IPS-15b (cell line): ENCODE data around the gene PXDN.

Experiments used
- H3K27me3 ChIP-seq: one replicate; pipeline ENCODE4 v1.6.1; 2013; ENCODE audit warnings: low read length; ENCODE audit not compliant: control insufficient read depth, insufficient read depth
- H3K36me3 ChIP-seq: one replicate; pipeline ENCODE4 v1.6.1; 2013; ENCODE audit warnings: low read length; ENCODE audit not compliant: control insufficient read depth, insufficient read depth
- H3K4me1 ChIP-seq: one replicate; pipeline ENCODE4 v1.6.1; 2013; ENCODE audit warnings: mild to moderate bottlenecking, low read length; ENCODE audit not compliant: control insufficient read depth, insufficient read depth
- H3K4me3 ChIP-seq: one replicate; pipeline ENCODE4 v1.5.1; 2013; ENCODE audit warnings: low read depth, low read length
- H3K9ac ChIP-seq: one replicate; pipeline ENCODE4 v1.6.1; 2013; ENCODE audit warnings: low read depth, mild to moderate bottlenecking, low read length
- H3K9me3 ChIP-seq: one replicate; pipeline ENCODE4 v1.6.1; 2013; ENCODE audit warnings: mild to moderate bottlenecking, low read length; ENCODE audit not compliant: control insufficient read depth, insufficient read depth

The PXDN gene

GRCh38 chr2:1605102-1606045 lies 138.9 kb downstream of the PXDN start:
- Histone ChIP-seq H3K36me3 (no peaks in the 10 kb centered on the region), H3K9me3 (no peaks in the 10 kb centered on the region), H3K4me3 (no peak overlapping the region), H3K27me3 (no peaks in the 10 kb centered on the region), H3K4me1 (no peaks in the 10 kb centered on the region), H3K9ac (no peak overlapping the region)

- no peaks in the 10 kb centered on the region for H3K36me3 ChIP-seq
- no peaks in the 10 kb centered on the region for H3K9me3 ChIP-seq
- no peak overlapping the region for H3K4me3 ChIP-seq
- no peaks in the 10 kb centered on the region for H3K4me1 ChIP-seq
- no peak overlapping the region for H3K9ac ChIP-seq
- no peaks in the 10 kb centered on the region for H3K27me3 ChIP-seq
These were observed 140.8 kb downstream of the PXDN start for GRCh38 chr2:1603521-1603920.

GRCh38 chr2:1603059-1603458 lies 141.3 kb downstream of the PXDN start:
- H3K9me3 ChIP-seq: no peaks in the 10 kb centered on the region
- H3K4me3 ChIP-seq: no peak overlapping the region
- H3K36me3 ChIP-seq: no peaks in the 10 kb centered on the region
- H3K4me1 ChIP-seq: no peaks in the 10 kb centered on the region
- H3K9ac ChIP-seq: no peak overlapping the region
- H3K27me3 ChIP-seq: no peaks in the 10 kb centered on the region

GRCh38 chr2:1602278-1603010 lies 141.9 kb downstream of the PXDN start:
- Histone ChIP-seq H3K4me1 (no peaks in the 10 kb centered on the region), H3K9ac (no peak overlapping the region), H3K9me3 (no peaks in the 10 kb centered on the region)

GRCh38 chr2:1601471-1602277 lies 142.6 kb downstream of the PXDN start:
- Histone ChIP-seq H3K36me3 (no peaks in the 10 kb centered on the region), H3K27me3 (no peaks in the 10 kb centered on the region), H3K4me1 (no peaks in the 10 kb centered on the region), H3K9me3 (no peaks in the 10 kb centered on the region), H3K9ac (no peak overlapping the region), H3K4me3 (no peak overlapping the region)

More at GRCh38 chr2:1602278-1603010, 141.9 kb downstream of the PXDN start:
- Histone ChIP-seq H3K36me3 (no peaks in the 10 kb centered on the region), H3K4me3 (no peak overlapping the region), H3K27me3 (no peaks in the 10 kb centered on the region)

- no peak overlapping the region for H3K4me3 ChIP-seq
- no peaks in the 10 kb centered on the region for H3K36me3 ChIP-seq
- H3K27me3 ChIP-seq: no peaks in the 10 kb centered on the region
- H3K9ac ChIP-seq: no peak overlapping the region
- no peaks in the 10 kb centered on the region for H3K4me1 ChIP-seq
- no peaks in the 10 kb centered on the region for H3K9me3 ChIP-seq
These were observed 143.3 kb downstream of the PXDN start for GRCh38 chr2:1601067-1601412.

GRCh38 chr2:1600191-1601066 lies 143.9 kb downstream of the PXDN start:
- Histone ChIP-seq H3K9me3 (no peaks in the 10 kb centered on the region), H3K9ac (no peak overlapping the region), H3K27me3 (no peaks in the 10 kb centered on the region), H3K4me3 (no peak overlapping the region), H3K4me1 (no peaks in the 10 kb centered on the region), H3K36me3 (no peaks in the 10 kb centered on the region)

- no peaks in the 10 kb centered on the region for H3K27me3 ChIP-seq
- no peaks in the 10 kb centered on the region for H3K9me3 ChIP-seq
These were observed 144.8 kb downstream of the PXDN start for GRCh38 chr2:1599301-1600085.

GRCh38 chr2:1598800-1599199 lies 145.5 kb downstream of the PXDN start:
- H3K9me3 ChIP-seq: no peaks in the 10 kb centered on the region
- no peak overlapping the region for H3K9ac ChIP-seq
- no peak overlapping the region for H3K4me3 ChIP-seq
- no peaks in the 10 kb centered on the region for H3K4me1 ChIP-seq
- H3K27me3 ChIP-seq: no peaks in the 10 kb centered on the region
- H3K36me3 ChIP-seq: no peaks in the 10 kb centered on the region

More at GRCh38 chr2:1599301-1600085, 144.8 kb downstream of the PXDN start:
- Histone ChIP-seq H3K4me1 (no peaks in the 10 kb centered on the region), H3K36me3 (no peaks in the 10 kb centered on the region), H3K9ac (no peak overlapping the region), H3K4me3 (no peak overlapping the region)

GRCh38 chr2:1598041-1598710 lies 146.1 kb downstream of the PXDN start:
- Histone ChIP-seq H3K36me3 (no peaks in the 10 kb centered on the region), H3K27me3 (no peaks in the 10 kb centered on the region), H3K4me3 (no peak overlapping the region)

More at GRCh38 chr2:1598041-1598710, 146.1 kb downstream of the PXDN start:
- Histone ChIP-seq H3K4me1 (no peaks in the 10 kb centered on the region), H3K9ac (no peak overlapping the region), H3K9me3 (no peaks in the 10 kb centered on the region)
